Duodenal mucosa (tissue), 2 donors: ENCODE measurements around the gene SIRT5.

Experiments used
- H3K27ac ChIP-seq: one replicate; pipeline ENCODE4 v1.7.0; 2013; ENCODE audit warnings: low read depth, low read length
- H3K27me3 ChIP-seq, 2 donors: one replicate each; pipeline ENCODE4 v1.7.0; 2013; ENCODE audit warnings: low read length in 2 of 2, control low read depth in 1 of 2; ENCODE audit not compliant: insufficient read depth in 2 of 2, control insufficient read depth in 1 of 2
- H3K36me3 ChIP-seq, 2 donors: one replicate each; pipeline ENCODE4 v1.7.0; 2013; ENCODE audit warnings: low read length in 2 of 2, control low read depth in 1 of 2; ENCODE audit not compliant: insufficient read depth in 2 of 2, control insufficient read depth in 1 of 2
- H3K4me1 ChIP-seq, 2 donors: one replicate each; pipeline ENCODE4 v1.7.0; 2013; ENCODE audit warnings: low read length in 2 of 2, control low read depth in 1 of 2; ENCODE audit not compliant: insufficient read depth in 2 of 2, control insufficient read depth in 1 of 2
- H3K4me3 ChIP-seq, 2 donors: one replicate each; pipeline ENCODE4 v1.7.0; 2013; ENCODE audit warnings: low read length in 2 of 2, low read depth in 1 of 2
- H3K9ac ChIP-seq, 2 donors: one replicate each; pipeline ENCODE4 v1.7.0; 2013; ENCODE audit warnings: low read length in 2 of 2, low read depth in 1 of 2
- H3K9me3 ChIP-seq, 2 donors: one replicate each; pipeline ENCODE4 v1.7.0; 2013; ENCODE audit warnings: low read length in 2 of 2, control low read depth in 1 of 2; ENCODE audit not compliant: control insufficient read depth in 1 of 2

The SIRT5 gene

GRCh38 chr6:13574571-13575376, at the start of gene SIRT5:
Gene SIRT5 (plus strand): TSS chr6:13574601. CDS start chr6:13584111, 9,510 bp downstream.
- Histone ChIP-seq H3K4me1 (peaks cover 7 to 9% of the 10 kb centered on the region in 2 donors), H3K36me3 (no peaks in the 10 kb centered on the region), H3K9ac (peak within 1 kb of the TSS; percentile 95), H3K27ac (peak within 1 kb of the TSS; percentile 97), H3K9me3 (peaks cover 2 to 5% of the 10 kb centered on the region in 2 donors), H3K27me3 (no peaks in the 10 kb centered on the region), H3K4me3 (peak within 1 kb of the TSS; percentile 87)

GRCh38 chr6:13524801-13525508, 49.4 kb upstream of the SIRT5 start:
- no peak overlapping the region for H3K4me3 ChIP-seq
- no peaks in the 10 kb centered on the region for H3K9me3 ChIP-seq
- H3K36me3 ChIP-seq: no peaks in the 10 kb centered on the region
- no peak overlapping the region for H3K9ac ChIP-seq
- H3K4me1 ChIP-seq: peaks cover 11 to 12% of the 10 kb centered on the region in 2 donors
- no peak overlapping the region for H3K27ac ChIP-seq
- no peaks in the 10 kb centered on the region for H3K27me3 ChIP-seq

- H3K27me3 ChIP-seq: no peaks in the 10 kb centered on the region
- no peak overlapping the region for H3K4me3 ChIP-seq
- no peak overlapping the region for H3K27ac ChIP-seq
- H3K9me3 ChIP-seq: no peaks in the 10 kb centered on the region
- H3K9ac ChIP-seq: no peak overlapping the region
- H3K36me3 ChIP-seq: no peaks in the 10 kb centered on the region
- peaks cover 11 to 12% of the 10 kb centered on the region in 2 donors for H3K4me1 ChIP-seq
These were observed 48.1 kb upstream of the SIRT5 start for GRCh38 chr6:13526357-13526726.

GRCh38 chr6:13526727-13527670, 47.4 kb upstream of the SIRT5 start:
- Histone ChIP-seq H3K9me3 (no peaks in the 10 kb centered on the region), H3K4me1 (peaks cover 11 to 12% of the 10 kb centered on the region in 2 donors), H3K9ac (no peak overlapping the region), H3K27me3 (no peaks in the 10 kb centered on the region), H3K27ac (no peak overlapping the region), H3K4me3 (no peak overlapping the region), H3K36me3 (no peaks in the 10 kb centered on the region)

- H3K27me3 ChIP-seq: no peaks in the 10 kb centered on the region
- H3K27ac ChIP-seq: no peak overlapping the region
- peaks cover 11 to 12% of the 10 kb centered on the region in 2 donors for H3K4me1 ChIP-seq
- H3K9me3 ChIP-seq: no peaks in the 10 kb centered on the region
- H3K9ac ChIP-seq: no peak overlapping the region
- H3K4me3 ChIP-seq: no peak overlapping the region
- no peaks in the 10 kb centered on the region for H3K36me3 ChIP-seq
These were observed 46.7 kb upstream of the SIRT5 start for GRCh38 chr6:13527671-13528056.

DNA sequence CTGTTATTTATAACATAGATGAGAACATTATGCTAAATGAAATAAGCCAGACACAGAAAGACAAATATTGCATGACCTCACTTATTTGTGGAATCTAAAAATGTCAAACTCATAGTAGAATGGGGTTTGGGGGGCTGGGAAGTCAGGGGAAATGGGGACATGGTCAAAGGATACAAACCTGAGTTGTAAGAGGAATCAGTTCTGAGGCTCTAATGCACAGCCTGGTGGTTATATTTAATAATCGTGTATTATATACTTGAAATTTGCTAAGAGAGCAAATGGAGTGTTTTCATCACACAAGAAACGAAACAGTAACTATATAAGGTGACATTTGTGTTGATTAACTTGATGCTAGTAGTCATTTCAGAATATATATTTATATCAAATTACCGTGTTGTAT, 46.2 kb upstream of the SIRT5 start:
- Histone ChIP-seq H3K27ac (no peak overlapping the region), H3K27me3 (no peaks in the 10 kb centered on the region), H3K4me1 (peaks cover 11 to 12% of the 10 kb centered on the region in 2 donors)

DNA sequence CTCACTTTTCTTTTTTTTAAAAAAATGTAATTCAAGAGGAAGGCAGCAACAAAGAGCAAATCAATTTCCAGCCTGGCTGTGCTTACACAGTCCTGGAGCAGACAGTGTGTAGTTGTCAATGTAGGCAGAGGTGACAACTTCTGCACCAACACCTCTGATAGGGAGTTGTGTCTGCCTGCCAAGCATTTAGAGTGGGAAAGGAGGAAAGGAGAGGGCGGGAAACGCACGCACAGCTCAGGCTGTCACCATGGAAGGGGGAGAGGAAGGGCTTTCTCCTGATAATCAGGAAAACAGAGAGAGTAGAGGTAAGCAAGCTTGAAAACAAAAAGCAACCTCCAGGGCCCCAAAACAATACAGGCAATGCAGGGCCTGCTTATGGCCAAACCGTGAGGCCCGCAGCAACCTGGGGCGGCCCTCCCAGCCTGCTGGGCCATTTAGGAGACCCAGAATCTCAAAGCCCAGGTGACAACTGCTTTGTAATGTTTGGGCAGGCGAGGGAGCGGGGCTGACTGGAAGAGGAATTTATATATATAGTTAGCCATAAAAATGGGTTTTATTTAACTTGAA, 45.5 kb upstream of the SIRT5 start:
- Histone ChIP-seq H3K27ac (no peak overlapping the region), H3K9ac (no peak overlapping the region), H3K4me3 (no peak overlapping the region), H3K36me3 (no peaks in the 10 kb centered on the region), H3K9me3 (no peaks in the 10 kb centered on the region), H3K4me1 (peaks cover 11 to 12% of the 10 kb centered on the region in 2 donors), H3K27me3 (no peaks in the 10 kb centered on the region)

More for the DNA sequence above, 46.2 kb upstream of the SIRT5 start:
- Histone ChIP-seq H3K36me3 (no peaks in the 10 kb centered on the region), H3K9me3 (no peaks in the 10 kb centered on the region), H3K4me3 (no peak overlapping the region), H3K9ac (no peak overlapping the region)

GRCh38 chr6:13531956-13532355, 42.4 kb upstream of the SIRT5 start:
- Histone ChIP-seq H3K9me3 (no peaks in the 10 kb centered on the region), H3K9ac (no peak overlapping the region), H3K27me3 (no peaks in the 10 kb centered on the region), H3K27ac (no peak overlapping the region), H3K4me1 (peaks cover 3 to 4% of the 10 kb centered on the region in 2 donors), H3K36me3 (no peaks in the 10 kb centered on the region), H3K4me3 (no peak overlapping the region)

DNA sequence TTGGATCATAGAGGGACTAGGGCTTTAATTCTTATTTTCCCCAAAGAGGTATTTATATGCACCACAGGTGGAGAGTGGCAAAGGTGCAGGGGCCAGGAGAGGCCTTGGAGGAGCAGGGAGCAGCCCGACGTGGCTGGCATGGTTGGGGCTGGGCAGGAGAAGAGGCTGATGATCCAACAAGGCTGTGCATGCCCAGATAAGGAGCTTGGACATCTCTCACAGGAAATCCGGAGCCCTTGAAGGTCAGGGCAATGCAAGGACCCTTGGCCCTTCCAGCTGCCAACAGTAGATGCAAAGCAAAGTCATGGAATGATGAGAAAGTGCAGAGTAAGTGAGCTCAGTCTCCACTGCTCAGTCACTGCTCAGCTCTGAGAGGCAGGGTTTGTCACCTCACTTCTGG, 39.9 kb upstream of the SIRT5 start:
- Histone ChIP-seq H3K9me3 (no peaks in the 10 kb centered on the region), H3K27me3 (no peaks in the 10 kb centered on the region), H3K36me3 (no peaks in the 10 kb centered on the region), H3K4me1 (no peaks in the 10 kb centered on the region), H3K4me3 (no peak overlapping the region), H3K27ac (no peak overlapping the region), H3K9ac (no peak overlapping the region)
